HG02852 (cell line): Measurements from ENCODE around the gene PDE4D.
"Not testable (repeated sequence)": the region's sequence is repeated elsewhere in the genome, so short reads cannot be mapped to it uniquely, and the experiment has no call there.

ENCODE experiments used
- ATAC-seq: cut with Tn5 transposase; IDR thresholded peaks from one replicate; pipeline ENCODE4 v1.9.1; 2021; ENCODE audit warnings: mild to moderate bottlenecking, moderate library complexity; ENCODE audit not compliant: unreplicated experiment

The PDE4D gene

DNA sequence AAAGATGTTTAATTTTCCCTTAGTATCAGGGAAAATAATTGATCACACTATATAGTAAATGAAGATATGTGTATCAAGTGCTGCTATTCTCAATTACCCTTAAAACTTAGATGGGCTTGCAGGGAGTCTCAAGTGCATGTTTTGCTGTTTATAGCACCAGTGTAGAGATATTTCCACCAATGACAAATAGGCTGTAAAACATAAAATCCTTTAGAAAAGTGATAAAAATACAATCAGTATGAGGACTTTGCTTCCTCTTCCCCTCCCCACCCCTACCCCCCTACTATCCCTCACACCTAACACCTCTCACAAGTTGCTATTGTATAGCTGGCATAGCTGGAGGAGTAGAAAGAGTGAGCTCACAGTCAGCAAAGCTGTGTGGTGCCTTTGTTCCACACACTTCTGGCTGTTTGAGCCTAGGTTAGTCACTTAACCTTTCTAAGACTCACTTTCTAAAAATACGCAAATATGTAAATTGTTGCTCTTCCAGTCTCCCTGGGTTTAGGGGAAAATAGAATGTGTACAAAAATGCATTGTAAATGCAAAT lies 93.1 kb downstream of the PDE4D start:
- peak; percentile 7 for ATAC-seq

DNA sequence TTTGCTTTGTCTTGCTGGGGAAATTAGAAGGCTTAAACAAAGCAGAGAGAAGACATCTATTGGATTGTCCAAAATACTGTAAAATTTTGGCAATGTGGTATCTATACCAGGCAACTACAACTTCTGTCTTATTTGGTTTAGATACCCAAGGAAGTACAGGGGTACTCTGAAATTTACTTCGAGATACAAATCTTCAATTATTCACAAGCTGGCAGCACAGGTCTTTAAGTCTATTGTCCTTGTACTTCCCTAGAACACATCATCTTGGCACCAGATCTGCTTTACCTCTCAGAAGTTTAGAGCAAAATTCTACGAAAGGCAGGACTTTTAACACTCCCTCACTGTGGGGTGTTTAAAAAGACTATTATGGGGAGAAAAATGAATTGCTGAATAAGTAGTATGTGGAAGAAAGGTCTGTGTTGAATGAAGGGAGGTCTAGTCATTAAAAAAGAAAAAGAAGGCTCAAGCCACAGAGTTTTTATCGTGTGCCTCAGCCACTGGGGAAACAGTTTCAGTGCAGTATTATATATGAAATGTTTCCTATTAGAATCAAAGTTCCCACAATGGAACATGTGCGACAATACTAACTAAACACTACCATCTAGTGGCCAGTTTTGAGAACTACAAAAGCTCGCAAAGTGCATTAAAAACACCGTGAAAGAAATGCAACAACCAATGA lies 93.7 kb downstream of the PDE4D start:
- ATAC-seq: peak; percentile 47

DNA sequence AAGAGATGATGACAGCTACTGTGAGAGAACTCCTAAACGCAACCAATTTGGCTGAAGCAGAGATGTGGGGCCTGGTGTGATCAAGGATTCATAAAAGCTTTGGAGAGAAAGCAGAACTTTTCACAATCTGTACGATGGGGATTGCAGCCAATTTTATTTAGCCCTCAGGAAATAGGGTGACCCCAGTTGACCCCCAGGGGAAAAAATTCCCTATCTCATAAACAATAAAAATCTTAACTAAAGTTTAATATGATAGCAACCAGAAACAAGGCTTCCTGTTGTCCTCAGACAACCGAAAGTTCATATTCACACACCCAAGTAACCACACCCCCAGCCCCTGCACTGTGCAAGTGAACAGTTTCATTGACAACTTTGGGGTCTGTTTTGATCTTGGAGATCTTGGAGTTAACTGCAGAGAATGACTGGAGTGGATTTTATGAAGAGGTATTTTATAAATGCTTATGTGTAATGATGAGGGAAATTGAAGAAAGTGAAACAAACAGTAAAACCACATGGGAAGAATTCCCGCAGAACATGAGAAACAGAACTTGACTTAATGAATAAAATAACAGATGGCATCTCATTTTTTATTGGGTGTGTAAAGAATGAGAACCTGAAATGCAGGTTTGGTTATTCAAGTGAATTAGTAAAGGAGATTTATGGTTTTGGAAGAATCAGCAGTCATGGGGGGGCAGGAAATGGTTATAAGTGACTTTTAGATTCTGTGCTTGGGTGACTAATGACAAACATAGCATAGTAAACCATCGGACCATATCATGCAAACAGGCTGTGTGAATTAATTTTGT lies 94.5 kb downstream of the PDE4D start:
- ATAC-seq: peak; percentile 74

DNA sequence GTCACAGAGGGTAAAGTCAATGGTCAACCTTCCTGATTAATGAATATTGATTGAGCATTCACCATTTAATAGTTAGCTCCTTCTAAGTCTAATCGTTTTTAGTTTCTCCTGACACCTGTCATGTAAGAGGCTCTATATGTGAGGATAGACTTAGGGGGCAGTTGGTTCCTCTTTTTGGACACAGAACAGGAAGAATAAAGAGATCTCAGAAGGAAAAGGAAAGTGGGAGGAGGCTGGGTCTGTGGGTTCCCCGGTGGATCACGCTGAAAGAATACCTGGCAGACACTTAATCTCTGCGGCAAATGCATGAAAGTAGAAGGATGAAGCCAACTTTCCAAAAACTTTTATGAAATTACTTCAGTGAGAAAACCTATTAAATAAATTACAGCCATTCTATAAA lies 98.4 kb downstream of the PDE4D start:
- no peak for ATAC-seq

DNA sequence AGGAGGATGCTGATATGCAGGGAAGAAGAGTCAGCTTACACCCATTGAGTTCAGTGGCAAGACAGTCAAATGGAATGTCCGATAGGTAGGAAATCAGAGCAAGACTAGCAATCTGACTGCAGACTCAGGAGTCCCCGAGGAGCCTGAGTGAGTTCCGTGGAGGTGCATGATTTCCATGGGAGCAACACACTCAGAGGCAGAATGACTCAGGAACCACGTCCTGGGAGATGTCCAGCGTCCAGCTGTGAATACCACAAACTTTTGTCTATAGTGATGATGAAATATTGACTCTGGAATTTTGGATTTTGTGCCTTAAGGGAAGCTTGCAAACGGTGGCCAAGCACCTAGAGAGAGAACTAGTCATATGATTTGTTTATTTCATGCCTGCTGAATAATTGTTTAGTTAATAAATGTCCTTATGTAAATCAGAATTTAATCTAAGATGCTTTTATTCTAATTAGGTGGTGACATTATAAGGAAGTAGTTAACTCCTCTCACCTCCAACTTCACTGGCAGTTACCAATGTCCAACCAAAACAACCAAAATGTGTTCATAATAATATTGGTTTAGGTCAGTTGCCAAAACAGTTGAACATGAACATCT lies 100.4 kb downstream of the PDE4D start:
- no peak for ATAC-seq

DNA sequence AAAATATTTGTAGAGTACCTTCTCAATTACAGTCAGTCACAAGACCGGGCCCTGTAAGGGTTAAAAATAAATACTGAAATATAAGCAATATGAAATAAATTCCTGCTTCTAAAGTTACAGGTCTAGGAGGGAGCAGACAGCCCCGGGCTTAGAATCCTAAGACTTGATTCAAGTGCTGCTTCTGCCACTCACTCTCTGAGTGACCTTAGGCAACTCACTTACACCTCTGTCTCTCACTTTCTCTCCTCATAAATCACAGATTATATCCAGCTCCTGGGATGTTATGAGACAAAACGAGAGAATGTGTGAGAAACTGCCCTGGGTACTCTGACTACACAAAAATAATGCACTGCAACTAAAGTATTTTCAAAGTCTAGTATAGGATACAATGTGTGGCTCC lies 101.9 kb downstream of the PDE4D start:
- no peak for ATAC-seq

DNA sequence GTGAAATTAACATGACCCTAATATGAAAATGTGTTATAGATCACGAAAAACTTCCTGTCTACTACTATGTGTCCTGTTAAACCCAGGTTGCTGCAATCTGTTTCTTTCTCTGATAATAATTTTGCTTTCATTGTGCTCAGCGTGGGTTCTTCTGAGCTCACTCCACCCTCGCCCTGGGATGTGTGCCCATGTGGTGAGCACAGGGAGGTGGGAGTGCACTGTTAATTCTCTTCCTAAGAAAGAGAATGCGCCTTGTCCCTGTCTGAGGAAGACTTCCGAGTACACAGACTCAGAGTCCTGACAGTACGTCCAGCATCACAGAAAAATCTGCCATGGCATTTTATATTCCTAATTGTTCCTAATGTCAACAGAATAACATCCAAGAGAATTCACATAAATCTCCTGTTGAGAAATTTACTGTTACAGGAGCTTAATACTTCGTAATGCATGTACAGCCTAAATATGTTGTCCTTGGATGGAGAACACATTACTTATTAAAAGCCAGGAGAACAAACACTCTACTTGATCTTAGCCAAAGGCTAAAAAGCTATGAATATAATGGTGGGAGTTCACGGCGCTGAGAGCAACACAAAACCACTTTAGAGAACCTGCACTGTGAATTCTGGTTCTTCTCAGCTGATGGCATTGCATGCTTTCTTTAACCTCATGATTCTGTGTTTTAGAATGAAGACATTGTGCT lies 102.6 kb downstream of the PDE4D start:
- ATAC-seq: no peak

DNA sequence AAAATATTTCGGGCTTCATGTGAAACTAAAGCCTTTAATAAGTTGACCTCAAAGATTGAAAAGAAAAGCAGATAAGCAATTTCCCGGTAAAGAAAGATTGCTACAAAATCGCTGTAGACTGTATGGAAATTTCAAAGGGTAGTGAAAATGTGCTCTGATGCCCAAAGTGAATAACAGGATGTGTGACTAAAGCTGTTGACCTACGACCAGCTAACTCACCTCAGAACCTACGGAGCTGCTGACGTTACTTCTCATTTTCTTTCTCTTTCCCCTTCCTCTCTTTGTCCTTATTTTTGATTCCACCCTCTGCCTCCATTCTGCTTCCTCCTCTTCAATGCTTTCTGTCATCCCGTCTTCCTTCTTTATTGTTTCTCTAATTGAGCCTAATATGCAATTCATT lies 103.2 kb downstream of the PDE4D start:
- no peak for ATAC-seq

DNA sequence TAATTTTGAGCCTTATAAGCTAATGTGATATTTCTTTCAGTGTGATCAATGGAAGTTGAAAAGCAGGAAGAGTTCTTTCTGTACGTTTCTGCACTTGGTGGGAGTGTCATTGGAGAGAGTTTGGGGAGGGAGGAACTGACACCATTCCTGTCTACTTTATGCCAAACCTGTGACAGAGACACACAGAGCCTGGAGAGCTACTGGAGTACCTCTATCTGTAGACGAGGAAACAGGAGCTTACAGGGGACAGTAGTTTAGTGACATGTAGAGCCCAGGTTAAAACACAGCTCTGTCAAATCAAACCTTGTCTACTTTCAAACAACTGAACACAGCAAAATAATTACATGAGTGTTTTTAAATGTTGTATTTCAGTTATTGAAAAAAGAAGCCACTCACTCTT lies 103.6 kb downstream of the PDE4D start:
- no peak for ATAC-seq

DNA sequence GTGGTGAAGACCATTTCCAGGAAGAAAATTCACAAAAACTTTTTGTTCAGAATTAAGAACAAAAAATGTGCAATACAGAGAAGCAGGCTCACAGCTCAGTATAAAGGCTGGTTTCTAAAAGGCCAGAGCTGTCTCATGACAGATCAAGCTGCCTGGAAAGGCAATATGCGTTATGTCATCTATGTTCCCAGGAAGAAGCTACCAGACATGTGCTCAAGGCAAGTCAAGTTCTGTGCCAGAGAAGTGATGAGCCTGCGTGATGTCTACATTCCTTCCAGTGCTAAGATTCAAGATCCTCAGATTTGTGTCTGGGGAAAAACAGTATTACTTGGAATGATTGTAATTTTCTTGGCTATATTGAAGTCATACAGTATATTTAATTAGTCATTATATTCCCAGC lies 104.3 kb downstream of the PDE4D start:
- ATAC-seq: no peak

DNA sequence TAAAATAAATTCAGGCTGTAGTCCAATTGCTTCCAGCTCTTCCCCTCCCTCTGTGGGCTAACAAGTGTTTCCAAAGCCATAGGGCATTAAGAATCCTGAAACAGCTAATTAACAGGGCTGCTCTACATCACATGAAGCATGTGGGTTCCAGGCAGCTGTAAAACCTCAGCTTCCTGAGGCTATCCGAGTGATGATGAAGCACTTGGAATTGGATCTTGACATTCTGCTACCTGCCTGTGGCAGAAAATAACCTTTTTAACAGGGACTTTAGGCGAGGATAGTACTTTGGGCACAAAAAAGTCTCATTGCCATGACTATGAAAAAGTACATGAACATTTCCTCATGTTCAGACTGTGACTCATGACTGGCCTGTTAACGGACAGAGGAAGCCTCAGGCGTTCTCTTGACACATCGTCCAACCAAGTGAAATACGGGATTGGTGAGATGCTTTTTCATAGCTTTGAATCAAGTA lies 107.2 kb downstream of the PDE4D start:
- ATAC-seq: no peak

DNA sequence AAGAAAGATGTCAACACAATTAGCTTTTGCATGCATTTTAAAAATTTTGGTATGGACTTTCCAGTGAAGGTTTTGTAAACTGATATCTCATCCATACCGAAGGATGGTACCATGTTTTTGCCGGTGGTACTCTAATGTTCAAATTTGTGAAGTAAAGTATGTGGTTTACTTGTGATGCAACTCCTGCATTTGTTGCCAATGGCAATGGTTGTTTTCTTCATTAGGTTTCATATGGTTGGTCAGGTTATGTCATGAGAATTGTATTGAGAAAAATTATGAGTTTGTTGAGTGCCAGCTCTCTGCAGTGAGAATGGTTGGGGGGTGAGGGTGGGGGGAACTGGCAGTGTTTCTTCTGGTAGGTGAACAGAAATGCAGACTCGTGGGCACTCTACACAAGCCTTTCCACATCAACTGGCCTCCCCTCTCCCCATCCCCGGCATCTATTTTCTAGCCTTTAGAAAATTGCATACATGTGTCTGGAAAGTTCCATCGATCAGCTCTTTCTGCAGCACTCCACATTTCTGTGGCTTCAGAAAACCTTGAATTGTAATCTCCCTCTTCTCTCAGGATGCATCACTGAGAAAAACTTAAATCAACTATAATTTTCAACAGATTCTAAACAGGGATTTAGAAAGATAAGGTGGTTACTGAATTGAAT lies 107.7 kb downstream of the PDE4D start:
- no peak for ATAC-seq

DNA sequence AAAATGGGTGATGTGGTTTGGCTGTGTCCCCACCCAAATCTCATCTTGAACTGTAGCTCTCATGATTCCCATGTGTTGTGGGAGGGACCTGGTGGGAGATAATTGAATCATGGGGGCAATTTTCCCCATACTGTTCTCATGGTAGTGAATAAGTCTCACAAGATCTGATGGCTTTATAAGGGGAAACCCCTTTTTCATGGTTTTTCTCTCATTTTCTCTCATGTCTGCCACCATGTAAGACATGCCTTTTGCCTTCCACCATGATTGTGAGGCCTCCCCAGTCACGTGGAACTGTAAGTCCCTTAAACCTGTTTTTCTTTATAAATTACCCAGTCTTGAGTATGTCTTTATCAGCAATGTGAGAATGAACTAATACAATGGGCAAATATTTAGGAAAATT lies 108.8 kb downstream of the PDE4D start:
- not testable (repeated sequence) for ATAC-seq

DNA sequence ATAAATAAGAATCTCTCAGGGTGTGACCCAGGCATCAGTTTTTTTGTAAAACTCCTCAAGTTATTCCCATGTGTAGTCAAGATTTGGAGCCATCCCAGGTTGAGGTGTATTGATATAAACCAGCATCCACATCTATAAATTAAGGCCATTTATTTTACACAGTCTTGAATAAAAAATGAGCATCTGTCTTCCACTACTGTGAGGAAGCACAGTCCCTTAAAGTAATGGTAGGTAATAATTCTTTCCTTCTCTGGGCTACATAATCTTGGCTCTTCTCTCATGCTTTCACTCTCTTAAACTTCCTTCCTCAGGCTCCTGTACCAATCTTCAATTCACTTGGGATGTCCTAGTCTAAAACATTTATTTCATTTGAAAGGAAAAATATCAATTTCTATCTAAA lies 110.3 kb downstream of the PDE4D start:
- ATAC-seq: no peak

DNA sequence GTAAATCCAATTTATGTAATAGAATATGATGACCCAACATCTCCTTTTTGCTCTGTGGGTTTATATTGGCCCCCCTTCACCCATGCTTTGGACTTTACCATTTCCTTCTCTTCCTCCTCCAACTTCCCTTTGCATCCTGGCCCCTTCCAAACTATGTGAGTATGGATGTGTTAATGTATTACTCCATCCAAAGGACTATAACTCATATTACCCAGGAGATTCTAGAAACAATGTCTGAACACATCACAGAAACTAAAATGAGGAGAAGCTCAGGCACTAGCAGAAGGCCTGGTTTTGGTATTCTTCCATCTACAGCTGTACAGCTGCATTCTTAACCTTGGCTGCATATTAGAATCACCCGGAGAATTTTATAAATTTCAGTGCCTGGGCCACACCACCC lies 110.7 kb downstream of the PDE4D start:
- no peak for ATAC-seq

DNA sequence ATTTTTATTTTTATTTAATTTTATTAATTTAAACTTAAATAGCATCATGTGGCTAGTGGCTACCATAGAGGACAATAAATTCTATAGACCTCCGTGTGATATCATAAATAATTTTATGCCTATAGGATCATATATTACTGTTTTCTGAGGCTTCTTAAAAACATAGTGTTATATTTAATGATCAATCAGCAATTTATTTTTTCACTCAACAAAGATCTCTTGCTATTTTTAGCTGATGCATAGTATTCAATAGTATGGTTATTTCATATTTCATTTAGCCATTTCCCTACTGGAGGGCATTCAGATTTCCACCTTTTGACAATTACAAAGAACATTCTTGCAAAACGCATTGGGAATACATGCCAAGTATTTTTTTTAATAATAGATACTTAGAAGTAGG lies 114.1 kb downstream of the PDE4D start:
- ATAC-seq: no peak

DNA sequence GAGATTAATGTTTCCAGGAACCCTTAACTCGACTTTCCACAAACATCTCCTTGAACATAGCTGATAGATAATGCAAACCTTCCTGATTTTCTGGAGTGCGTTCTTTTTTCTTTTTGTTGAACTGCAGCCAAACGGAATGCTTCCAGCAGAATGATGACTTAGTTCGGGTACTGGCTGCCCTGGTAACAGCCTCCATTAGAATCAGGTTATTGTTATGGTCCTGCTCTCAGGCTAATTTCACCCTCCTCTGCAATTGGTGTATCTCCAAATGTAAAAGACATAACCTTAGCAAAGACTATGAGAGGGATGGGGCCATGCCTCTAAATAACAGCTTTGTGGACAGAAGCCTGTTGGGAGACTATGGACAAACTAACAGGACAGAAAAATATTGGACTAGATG lies 116.5 kb downstream of the PDE4D start:
- no peak for ATAC-seq

DNA sequence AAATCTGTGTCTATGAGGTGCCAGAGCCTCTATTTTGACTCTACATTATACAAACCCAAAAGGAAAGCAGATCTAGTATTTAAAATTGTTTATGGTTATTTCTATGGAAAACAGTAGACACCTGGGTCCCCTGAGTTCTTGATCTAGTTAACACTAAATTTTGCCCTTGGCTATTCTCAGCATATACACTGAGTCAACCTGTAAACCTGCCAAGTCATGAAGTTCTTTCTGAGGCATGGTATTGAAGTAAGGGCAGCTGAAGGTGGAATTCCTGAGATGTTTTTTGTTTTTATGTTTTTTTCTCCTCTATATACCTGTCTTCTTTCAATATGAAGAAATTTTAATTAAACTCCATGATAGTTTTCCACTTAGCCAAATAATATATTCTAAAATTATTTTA lies 120.2 kb downstream of the PDE4D start:
- ATAC-seq: no peak

DNA sequence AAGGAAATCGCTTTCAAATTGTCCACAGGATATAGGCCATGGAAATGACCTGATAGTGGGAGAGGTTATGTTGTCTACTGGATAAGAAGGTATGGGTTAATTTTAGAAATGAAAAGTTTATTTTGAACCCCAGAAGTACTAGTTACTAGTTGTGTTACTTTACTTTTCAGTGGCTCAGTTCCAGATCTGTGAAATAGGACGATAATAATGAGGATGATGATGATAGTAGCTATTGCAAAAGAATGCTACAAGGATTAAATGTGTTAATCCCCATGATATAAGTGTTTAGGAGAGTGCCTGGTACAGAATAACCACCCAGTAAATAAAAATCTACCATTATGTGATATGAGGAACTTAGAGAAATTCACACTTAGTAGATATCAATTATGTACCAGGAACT lies 120.8 kb downstream of the PDE4D start:
- no peak for ATAC-seq

DNA sequence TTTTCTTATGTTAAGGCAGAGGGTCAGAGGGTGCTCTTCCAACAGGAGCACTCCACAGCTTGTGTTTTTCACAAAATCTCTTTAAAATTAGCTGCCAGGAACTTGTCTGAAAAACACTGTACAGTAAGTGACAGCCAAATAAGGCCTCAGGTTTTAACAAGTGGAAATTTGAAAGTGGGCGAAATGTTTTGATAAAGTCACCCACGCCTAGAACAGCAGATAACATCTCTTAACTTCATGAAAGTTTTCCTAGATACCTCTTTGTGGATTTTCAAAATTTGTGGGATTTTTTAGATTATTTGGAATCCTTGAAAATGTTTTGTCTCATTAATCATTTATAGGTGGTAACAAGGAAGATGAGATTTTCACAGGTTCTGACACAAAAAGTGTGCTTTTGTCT lies 121.3 kb downstream of the PDE4D start:
- no peak for ATAC-seq

DNA sequence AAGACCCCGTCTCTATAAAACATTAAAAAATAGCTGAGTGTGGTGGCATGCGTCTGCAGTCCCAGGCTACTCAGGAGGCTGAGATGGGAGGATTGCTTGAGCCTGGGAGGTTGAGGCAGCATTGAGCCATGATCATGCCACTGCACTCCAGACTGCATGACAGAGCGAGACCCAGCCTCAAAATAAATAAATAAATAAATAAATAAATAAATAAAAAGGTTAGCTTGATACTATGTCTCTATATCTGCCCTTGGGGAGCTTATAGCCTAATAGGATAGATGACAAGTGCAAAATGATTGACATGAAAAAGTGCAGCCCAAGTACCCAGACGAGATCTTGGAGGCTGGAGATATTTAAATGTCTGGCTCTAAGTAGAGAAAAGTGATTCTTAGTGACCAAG lies 122.6 kb downstream of the PDE4D start:
- no peak for ATAC-seq
